HG02571 (cell line): ENCODE data around the gene TET2.

Source experiments
- ATAC-seq: cut with Tn5 transposase; IDR thresholded peaks from one replicate; pipeline ENCODE4 v1.9.1; 2021; ENCODE audit warnings: mild to moderate bottlenecking, moderate library complexity; ENCODE audit not compliant: unreplicated experiment

TET2 gene

GRCh38 chr4:105140684-105141490, 5.8 kb upstream of the TET2 start:
- ATAC-seq: peak; percentile 40

- ATAC-seq: peak; percentile 1
Measured at GRCh38 chr4:105145156-105145902, 1.3 kb upstream of the TET2 start.

- peak; percentile 25 for ATAC-seq
Measured at GRCh38 chr4:105145903-105146275, 787 bp upstream of the TET2 start.

- ATAC-seq: peak; percentile 1
Measured at GRCh38 chr4:105147016-105147552, 408 bp downstream of the TET2 start.

- ATAC-seq: no peak
Measured at GRCh38 chr4:105147553-105148161, 981 bp downstream of the TET2 start.

GRCh38 chr4:105148356-105148755, 1.7 kb downstream of the TET2 start:
- ATAC-seq: no peak

GRCh38 chr4:105148776-105149175, 2.1 kb downstream of the TET2 start:
- ATAC-seq: no peak

- no peak for ATAC-seq
Measured at GRCh38 chr4:105149771-105150170, 3.1 kb downstream of the TET2 start.

GRCh38 chr4:105150503-105150902, 3.8 kb downstream of the TET2 start:
- ATAC-seq: no peak

- no peak for ATAC-seq
Measured at GRCh38 chr4:105153749-105154148, 7.1 kb downstream of the TET2 start.

- ATAC-seq: no peak
Measured at GRCh38 chr4:105154576-105154975, 7.9 kb downstream of the TET2 start.

- ATAC-seq: no peak
Measured at GRCh38 chr4:105155426-105155825, 8.8 kb downstream of the TET2 start.

- ATAC-seq: no peak
Measured at GRCh38 chr4:105158837-105159236, 12.2 kb downstream of the TET2 start.

GRCh38 chr4:105162123-105162796, 15.6 kb downstream of the TET2 start:
- ATAC-seq: no peak

GRCh38 chr4:105164548-105164947, 17.9 kb downstream of the TET2 start:
- no peak for ATAC-seq

GRCh38 chr4:105166066-105166465, 19.4 kb downstream of the TET2 start:
- no peak for ATAC-seq

- ATAC-seq: no peak
Measured at GRCh38 chr4:105170711-105171110, 24.0 kb downstream of the TET2 start.

- no peak for ATAC-seq
Measured at GRCh38 chr4:105171912-105172311, 25.2 kb downstream of the TET2 start.

GRCh38 chr4:105174098-105174497, 27.4 kb downstream of the TET2 start:
- no peak for ATAC-seq

- ATAC-seq: no peak
Measured at GRCh38 chr4:105179539-105180401, 33.1 kb downstream of the TET2 start.
